ENCODE data around the gene CPT1B. TPM values are rescaled to one million over a fixed set of nuclear protein-coding genes. Genes with fewer than 3 reads are reported as not detected.

Gene CPT1B
- total and polyA plus RNA-seq, 2 experiments from 2014 or later: 1.3 to 2.9 TPM

DNA sequence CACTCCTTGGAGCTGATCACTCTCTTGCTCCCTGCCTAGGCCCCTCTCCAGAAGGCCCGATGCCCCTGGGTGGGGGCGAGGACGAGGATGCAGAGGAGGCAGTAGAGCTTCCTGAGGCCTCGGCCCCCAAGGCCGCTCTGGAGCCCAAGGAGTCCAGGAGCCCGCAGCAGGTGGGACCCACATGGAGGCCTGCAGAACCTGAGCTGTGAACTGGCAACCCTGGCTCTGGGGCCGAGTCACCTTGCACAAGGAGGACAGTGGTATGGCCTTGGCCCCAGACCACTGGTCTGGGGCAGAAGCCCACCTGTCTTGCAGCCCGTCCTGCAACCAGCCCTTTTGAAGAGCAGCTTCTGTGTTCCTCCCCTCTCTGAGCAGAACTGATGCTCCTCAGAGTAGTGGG lies 59.1 kb downstream of the CPT1B start:
- TF ChIP-seq EZH2phosphoT487 (IDR thresholded peaks at IDR 0.05; ENCODE audit: insufficient read depth, low read depth): no peak
- no peak for TF ChIP-seq EZH2 (IDR thresholded peaks at IDR 0.05; ENCODE audit: insufficient read depth, poor library complexity, severe bottlenecking)
- no peaks in the 10 kb centered on the region for H3K9me3 ChIP-seq (ENCODE audit: low read depth)
- in situ Hi-C loops (cut with MboI): no loop called here
- H3K9me2 ChIP-seq (ENCODE audit: insufficient read depth): no peaks in the 10 kb centered on the region
- H2AFZ ChIP-seq: no peak overlapping the region
- H3K27me3 ChIP-seq (replicated peaks; ENCODE audit: insufficient read depth): no peaks in the 10 kb centered on the region
- H3K4me1 ChIP-seq (ENCODE audit: insufficient read depth): no peaks in the 10 kb centered on the region
- no peak for DNase-seq
- H3K4me3 ChIP-seq: no peak overlapping the region
- WGBS, 2 experiments (ENCODE audit: low coverage in 1 of 2, low lambda C conversion rate in 2 of 2, missing lambda C conversion rate in 2 of 2): 96 to 97% methylated on average over 8 of the region's 8 CpGs
- H3K27ac ChIP-seq: no peak overlapping the region
- no peak overlapping the region for H3K4me2 ChIP-seq (ENCODE audit: unreplicated experiment)
- H3K9ac ChIP-seq: no peak overlapping the region
- H3K79me2 ChIP-seq (ENCODE audit: insufficient read depth): peaks cover 53% of the 10 kb centered on the region
- no peaks in the 10 kb centered on the region for H3F3A ChIP-seq (ENCODE audit: insufficient read depth)
- H4K20me1 ChIP-seq (ENCODE audit: insufficient read depth): no peaks in the 10 kb centered on the region
- 0 out of 2 replicates have a peak, but pooled peaks cover 6% of the 10 kb centered on the region for H3K36me3 ChIP-seq (ENCODE audit: low read depth)

Other genes starting within 250 kb of the CPT1B start
- gene PPP6R2, start 235.1 kb downstream of the CPT1B start, total RNA-seq (2014; rRNA removed; shearing (Covaris generic)): 50.0 and 58.4 TPM in 2 replicates
- 22.2 and 22.3 TPM in 2 replicates for gene PPP6R2, start 235.1 kb downstream of the CPT1B start, polyA plus RNA-seq (2016; fragmentation: Nextera tagmentation; extraction: Ambion mirVana)
- 92.0 and 93.5 TPM in 2 replicates for gene SBF1, start 103.4 kb downstream of the CPT1B start, total RNA-seq (2014; rRNA removed; shearing (Covaris generic))
- 25.2 and 27.6 TPM in 2 replicates for gene SBF1, start 103.4 kb downstream of the CPT1B start, polyA plus RNA-seq (2016; fragmentation: Nextera tagmentation; extraction: Ambion mirVana)
- 11.4 and 15.2 TPM in 2 replicates for gene ADM2, start 96.9 kb downstream of the CPT1B start, total RNA-seq (2014; rRNA removed; shearing (Covaris generic))
- 11.6 and 14.0 TPM in 2 replicates for gene ADM2, start 96.9 kb downstream of the CPT1B start, polyA plus RNA-seq (2016; fragmentation: Nextera tagmentation; extraction: Ambion mirVana)
- not detected in 2 replicates for gene MIOX, start 91.6 kb downstream of the CPT1B start, total RNA-seq (2014; rRNA removed; shearing (Covaris generic))
- 0.16 TPM in 1 of 2 replicates, not detected in the other for gene MIOX, start 91.6 kb downstream of the CPT1B start, polyA plus RNA-seq (2016; fragmentation: Nextera tagmentation; extraction: Ambion mirVana)
- 95.0 and 124 TPM in 2 replicates for gene LMF2, start 70.7 kb downstream of the CPT1B start, total RNA-seq (2014; rRNA removed; shearing (Covaris generic))
- 101 and 106 TPM in 2 replicates for gene LMF2, start 70.7 kb downstream of the CPT1B start, polyA plus RNA-seq (2016; fragmentation: Nextera tagmentation; extraction: Ambion mirVana)
- 33.8 and 61.0 TPM in 2 replicates for gene NCAPH2, start 70.2 kb downstream of the CPT1B start, total RNA-seq (2014; rRNA removed; shearing (Covaris generic))
- gene NCAPH2, start 70.2 kb downstream of the CPT1B start, polyA plus RNA-seq (2016; fragmentation: Nextera tagmentation; extraction: Ambion mirVana): 27.7 and 28.6 TPM in 2 replicates
- gene SCO2, start 52.8 kb downstream of the CPT1B start, total RNA-seq (2014; rRNA removed; shearing (Covaris generic)): 8.4 and 17.5 TPM in 2 replicates
- gene SCO2, start 52.8 kb downstream of the CPT1B start, polyA plus RNA-seq (2016; fragmentation: Nextera tagmentation; extraction: Ambion mirVana): 11.0 and 15.0 TPM in 2 replicates
- gene TYMP, start 48.4 kb downstream of the CPT1B start, total RNA-seq (2014; rRNA removed; shearing (Covaris generic)): 33.2 and 42.4 TPM in 2 replicates
- gene TYMP, start 48.4 kb downstream of the CPT1B start, polyA plus RNA-seq (2016; fragmentation: Nextera tagmentation; extraction: Ambion mirVana): 24.3 and 24.8 TPM in 2 replicates
- gene KLHDC7B, start 32.5 kb downstream of the CPT1B start, total RNA-seq (2014; rRNA removed; shearing (Covaris generic)): not detected in 2 replicates
- 0.06 TPM in 1 of 2 replicates, not detected in the other for gene KLHDC7B, start 32.5 kb downstream of the CPT1B start, polyA plus RNA-seq (2016; fragmentation: Nextera tagmentation; extraction: Ambion mirVana)
- not detected in 2 replicates for gene SYCE3, start 15.5 kb downstream of the CPT1B start, total RNA-seq (2014; rRNA removed; shearing (Covaris generic))
- 0.49 and 0.80 TPM in 2 replicates for gene SYCE3, start 15.5 kb downstream of the CPT1B start, polyA plus RNA-seq (2016; fragmentation: Nextera tagmentation; extraction: Ambion mirVana)
- gene CHKB, start 4.4 kb upstream of the CPT1B start, total RNA-seq (2014; rRNA removed; shearing (Covaris generic)): 38.7 and 41.3 TPM in 2 replicates
- gene CHKB, start 4.4 kb upstream of the CPT1B start, polyA plus RNA-seq (2016; fragmentation: Nextera tagmentation; extraction: Ambion mirVana): 30.7 and 41.7 TPM in 2 replicates
- 0.38 TPM in 1 of 2 replicates, not detected in the other for gene MAPK8IP2, start 22.4 kb upstream of the CPT1B start, total RNA-seq (2014; rRNA removed; shearing (Covaris generic))
- 0.06 and 0.09 TPM in 2 replicates for gene MAPK8IP2, start 22.4 kb upstream of the CPT1B start, polyA plus RNA-seq (2016; fragmentation: Nextera tagmentation; extraction: Ambion mirVana)
- 59.6 and 59.7 TPM in 2 replicates for gene ARSA, start 49.7 kb upstream of the CPT1B start, total RNA-seq (2014; rRNA removed; shearing (Covaris generic))
- gene ARSA, start 49.7 kb upstream of the CPT1B start, polyA plus RNA-seq (2016; fragmentation: Nextera tagmentation; extraction: Ambion mirVana): 31.7 and 32.9 TPM in 2 replicates
- gene SHANK3, start 94.4 kb upstream of the CPT1B start, total RNA-seq (2014; rRNA removed; shearing (Covaris generic)): 0.51 and 0.97 TPM in 2 replicates
- gene SHANK3, start 94.4 kb upstream of the CPT1B start, polyA plus RNA-seq (2016; fragmentation: Nextera tagmentation; extraction: Ambion mirVana): 0.08 and 0.10 TPM in 2 replicates
- gene ACR, start 159.8 kb upstream of the CPT1B start, total RNA-seq (2014; rRNA removed; shearing (Covaris generic)): not detected in 2 replicates
- gene ACR, start 159.8 kb upstream of the CPT1B start, polyA plus RNA-seq (2016; fragmentation: Nextera tagmentation; extraction: Ambion mirVana): not detected in 2 replicates
- gene RABL2B, start 205.2 kb upstream of the CPT1B start, total RNA-seq (2014; rRNA removed; shearing (Covaris generic)): 18.4 and 21.6 TPM in 2 replicates
- 22.4 and 23.6 TPM in 2 replicates for gene RABL2B, start 205.2 kb upstream of the CPT1B start, polyA plus RNA-seq (2016; fragmentation: Nextera tagmentation; extraction: Ambion mirVana)